Activated CD4-positive, alpha-beta T cell treated with anti-CD3 and anti-CD28 coated beads, Interleukin-2, amount 50 U/mL, for 24 hours (primary cell): Measurements from ENCODE around the gene SYNGAP1.
"Not testable (repeated sequence)": the region's sequence is repeated elsewhere in the genome, so short reads cannot be mapped to it uniquely, and the experiment has no call there.

Experiments used
- DNase-seq, 2 donors: peaks; one replicate each; pipeline ENCODE4 v3.0.0-alpha.2; 2020; ENCODE audit warnings: low read depth in 1 of 2, low spot score in 1 of 2

Gene SYNGAP1

GRCh38 chr6:33466075-33466735, 46.3 kb downstream of the SYNGAP1 start:
- DNase-seq, result no peak

- DNase-seq, result no peak
These were observed 47.2 kb downstream of the SYNGAP1 start for GRCh38 chr6:33467091-33467490.

GRCh38 chr6:33469661-33470060, 49.8 kb downstream of the SYNGAP1 start:
- DNase-seq, result no peak

DNA sequence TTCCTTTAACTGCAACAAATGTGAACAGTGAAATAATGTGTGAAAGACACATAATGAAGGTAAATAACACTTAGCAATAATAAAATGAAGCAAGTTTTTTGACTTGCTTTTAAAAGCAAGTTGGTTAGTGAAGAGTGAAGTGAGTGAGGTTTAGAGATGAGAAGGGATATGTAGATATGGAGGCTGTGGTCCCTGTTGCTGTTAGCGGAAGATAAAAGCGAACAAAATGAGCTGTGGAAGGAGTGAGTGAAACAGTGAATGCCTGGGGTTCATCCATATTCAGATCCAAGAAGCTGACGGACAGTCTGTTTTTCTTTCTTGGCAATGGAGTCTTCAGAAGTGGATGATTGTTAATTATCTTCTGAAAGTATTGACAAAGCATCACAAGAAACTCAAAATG, 58.0 kb downstream of the SYNGAP1 start:
- no peak for DNase-seq

- DNase-seq, result no peak
These were observed 61.3 kb downstream of the SYNGAP1 start for GRCh38 chr6:33481192-33481591.

DNA sequence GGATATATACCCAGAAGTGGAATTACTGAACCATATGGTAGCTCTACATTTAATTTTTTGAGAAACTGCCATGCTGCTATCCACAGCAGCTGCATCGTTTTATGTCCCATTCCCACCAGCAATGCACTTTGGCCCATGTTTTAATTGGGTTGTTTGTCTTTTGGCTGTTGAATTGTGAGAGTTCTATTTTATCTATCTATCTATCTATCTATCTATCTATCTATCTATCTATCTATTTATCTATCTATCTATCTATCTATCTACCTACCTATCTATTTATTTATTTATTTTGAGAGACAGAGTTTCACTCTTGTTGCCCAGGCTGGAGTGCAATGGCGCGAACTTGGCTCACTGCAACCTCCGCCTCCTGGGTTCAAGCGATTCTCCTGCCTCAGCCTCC, 62.8 kb downstream of the SYNGAP1 start:
- DNase-seq, result not testable (repeated sequence)

GRCh38 chr6:33483678-33484077, 63.8 kb downstream of the SYNGAP1 start:
- no peak for DNase-seq

DNA sequence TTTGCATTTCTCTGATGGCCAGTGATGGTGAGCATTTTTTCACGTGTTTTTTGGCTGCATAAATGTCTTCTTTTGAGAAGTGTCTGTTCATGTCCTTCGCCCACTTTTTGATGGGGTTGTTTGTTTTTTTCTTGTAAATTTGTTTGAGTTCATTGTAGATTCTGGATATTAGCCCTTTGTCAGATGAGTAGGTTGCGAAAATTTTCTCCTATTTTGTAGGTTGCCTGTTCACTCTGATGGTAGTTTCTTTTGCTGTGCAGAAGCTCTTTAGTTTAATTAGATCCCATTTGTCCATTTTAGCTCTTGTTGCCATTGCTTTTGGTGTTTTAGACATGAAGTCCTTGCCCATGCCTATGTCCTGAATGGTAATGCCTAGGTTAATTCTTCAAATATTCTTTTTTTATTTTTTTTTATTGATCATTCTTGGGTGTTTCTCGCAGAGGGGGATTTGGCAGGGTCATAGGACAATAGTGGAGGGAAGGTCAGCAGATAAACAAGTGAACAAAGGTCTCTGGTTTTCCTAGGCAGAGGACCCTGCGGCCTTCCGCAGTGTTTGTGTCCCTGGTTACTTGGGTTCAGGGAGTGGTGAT, 64.9 kb downstream of the SYNGAP1 start:
- DNase-seq, result not testable (repeated sequence)

GRCh38 chr6:33485680-33486079, 65.8 kb downstream of the SYNGAP1 start:
- DNase-seq, result not testable (repeated sequence)

- no peak for DNase-seq
These were observed 68.5 kb downstream of the SYNGAP1 start for GRCh38 chr6:33488339-33488738.

- DNase-seq, result no peak
These were observed 70.3 kb downstream of the SYNGAP1 start for GRCh38 chr6:33490198-33490597.

DNA sequence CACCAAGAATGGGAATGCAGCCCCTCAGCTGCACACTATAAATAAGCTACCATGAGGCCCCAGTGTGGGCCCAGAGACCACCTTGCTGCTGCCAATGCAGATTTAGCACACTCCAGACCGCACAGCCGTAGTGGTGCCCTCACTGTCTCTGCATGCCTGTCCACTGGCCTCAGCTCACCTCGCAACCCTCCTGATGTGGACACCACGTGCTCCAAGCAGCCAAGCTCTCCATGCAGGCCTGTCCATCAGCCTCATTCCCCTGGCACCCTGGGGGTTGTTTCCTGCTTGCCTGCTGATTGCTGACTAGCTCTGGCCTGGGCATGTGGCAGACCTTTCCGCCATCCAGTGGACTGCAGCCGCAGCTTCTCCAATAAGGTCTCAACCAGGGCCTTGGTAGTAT, 70.8 kb downstream of the SYNGAP1 start:
- DNase-seq, result no peak

GRCh38 chr6:33492093-33492492, 72.2 kb downstream of the SYNGAP1 start:
- DNase-seq, result no peak

DNA sequence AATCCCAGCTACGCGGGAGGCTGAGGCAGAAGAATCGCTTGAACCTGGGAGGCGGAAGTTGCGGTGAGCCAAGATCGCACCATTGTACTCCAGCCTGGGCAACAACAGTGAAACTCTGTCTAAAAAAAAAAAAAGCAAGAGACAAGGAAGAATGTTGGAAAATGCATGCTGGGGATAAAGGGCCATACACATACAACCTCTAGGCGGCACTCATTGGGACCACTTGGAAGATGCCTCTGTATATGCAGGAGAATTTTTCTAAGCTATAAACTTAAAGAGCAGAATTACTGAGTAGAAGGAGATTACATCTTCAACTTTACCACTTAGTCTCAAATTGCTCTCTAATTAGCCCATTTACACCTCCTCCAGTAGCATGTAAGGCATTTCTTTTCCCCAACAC, 77.3 kb downstream of the SYNGAP1 start:
- no peak for DNase-seq

DNA sequence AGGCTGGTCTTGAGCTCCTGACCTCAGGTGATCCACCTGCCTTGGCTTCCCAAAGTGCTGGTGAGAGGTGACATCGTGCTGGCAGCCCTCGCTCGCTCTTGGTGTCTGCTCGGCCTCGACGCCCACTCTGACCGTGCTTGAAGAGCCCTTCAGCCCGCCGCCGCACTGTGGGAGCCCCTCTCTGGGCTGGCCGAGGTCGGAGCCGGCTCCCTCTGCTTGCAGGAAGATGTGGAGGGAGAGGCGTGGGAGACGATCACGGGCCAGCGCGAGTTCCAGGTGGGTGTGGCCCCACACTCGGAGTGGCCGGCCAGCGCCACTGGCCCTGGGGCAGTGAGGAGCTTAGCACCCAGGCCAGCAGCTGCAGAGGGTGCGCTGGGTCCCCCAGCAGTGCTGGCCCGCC, 82.6 kb downstream of the SYNGAP1 start:
- no peak for DNase-seq

GRCh38 chr6:33504486-33504885, 84.6 kb downstream of the SYNGAP1 start:
- no peak for DNase-seq
